HG02981 (cell line): ENCODE data around the gene PLOD3.
"Not testable (repeated sequence)": the region's sequence is repeated elsewhere in the genome, so short reads cannot be mapped to it uniquely, and the experiment has no call there.

ENCODE experiments used
- ATAC-seq: cut with Tn5 transposase; IDR thresholded peaks from one replicate; pipeline ENCODE4 v1.9.1; 2021; ENCODE audit warnings: mild to moderate bottlenecking, moderate library complexity; ENCODE audit not compliant: unreplicated experiment

Gene PLOD3, protein sequence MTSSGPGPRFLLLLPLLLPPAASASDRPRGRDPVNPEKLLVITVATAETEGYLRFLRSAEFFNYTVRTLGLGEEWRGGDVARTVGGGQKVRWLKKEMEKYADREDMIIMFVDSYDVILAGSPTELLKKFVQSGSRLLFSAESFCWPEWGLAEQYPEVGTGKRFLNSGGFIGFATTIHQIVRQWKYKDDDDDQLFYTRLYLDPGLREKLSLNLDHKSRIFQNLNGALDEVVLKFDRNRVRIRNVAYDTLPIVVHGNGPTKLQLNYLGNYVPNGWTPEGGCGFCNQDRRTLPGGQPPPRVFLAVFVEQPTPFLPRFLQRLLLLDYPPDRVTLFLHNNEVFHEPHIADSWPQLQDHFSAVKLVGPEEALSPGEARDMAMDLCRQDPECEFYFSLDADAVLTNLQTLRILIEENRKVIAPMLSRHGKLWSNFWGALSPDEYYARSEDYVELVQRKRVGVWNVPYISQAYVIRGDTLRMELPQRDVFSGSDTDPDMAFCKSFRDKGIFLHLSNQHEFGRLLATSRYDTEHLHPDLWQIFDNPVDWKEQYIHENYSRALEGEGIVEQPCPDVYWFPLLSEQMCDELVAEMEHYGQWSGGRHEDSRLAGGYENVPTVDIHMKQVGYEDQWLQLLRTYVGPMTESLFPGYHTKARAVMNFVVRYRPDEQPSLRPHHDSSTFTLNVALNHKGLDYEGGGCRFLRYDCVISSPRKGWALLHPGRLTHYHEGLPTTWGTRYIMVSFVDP

DNA sequence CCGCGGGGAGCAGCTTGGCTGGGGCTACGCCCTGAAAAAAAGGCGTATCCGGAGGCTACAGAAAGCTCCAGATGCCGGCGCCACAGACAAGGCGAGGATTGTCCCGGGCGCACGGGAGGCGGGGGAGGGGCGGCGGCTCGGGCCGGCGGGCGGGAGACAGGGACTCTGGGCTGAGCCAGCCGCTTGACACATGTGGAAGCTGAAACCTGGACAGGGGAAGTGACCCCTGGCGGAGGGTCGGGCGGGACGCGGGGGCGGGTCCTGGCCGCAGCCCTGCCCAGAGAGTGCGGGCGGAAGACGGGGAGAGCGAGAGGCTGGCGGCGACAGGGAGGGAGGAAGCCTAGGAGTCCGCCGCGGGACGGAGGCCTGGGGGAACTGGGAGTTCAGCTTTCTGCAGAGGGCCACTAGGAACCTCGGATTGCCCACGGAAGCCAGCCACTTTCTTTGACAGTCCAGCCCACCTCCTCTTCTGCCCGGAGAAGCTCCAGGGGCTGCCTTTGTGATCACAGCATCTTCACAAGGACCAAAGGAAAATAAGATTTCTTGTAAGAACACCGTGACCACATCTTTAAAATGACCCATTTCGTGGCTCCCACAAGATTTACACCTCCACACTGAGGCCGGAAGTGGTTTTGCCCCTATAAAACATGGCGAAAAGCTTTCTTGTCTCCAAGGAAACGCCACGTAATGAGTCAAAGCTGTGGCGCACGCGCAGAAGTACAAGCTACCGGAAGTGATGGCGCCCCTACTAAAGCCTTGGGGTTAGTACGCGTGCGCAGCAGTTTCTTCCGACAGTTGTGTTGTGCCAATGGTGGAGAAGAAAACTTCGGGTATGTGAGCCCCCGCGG, at the start of gene PLOD3, which contains the start of gene ZNHIT1:
PLOD3 (minus strand) TSS at position 194 of the 848 bp plus-strand sequence. CDS start 307 bp downstream, outside the sequence.
ZNHIT1 (plus strand) TSS at position 778 of the 848 bp plus-strand sequence; CDS start at position 809, 31 bp downstream.
- peak; percentile 59 for ATAC-seq

DNA sequence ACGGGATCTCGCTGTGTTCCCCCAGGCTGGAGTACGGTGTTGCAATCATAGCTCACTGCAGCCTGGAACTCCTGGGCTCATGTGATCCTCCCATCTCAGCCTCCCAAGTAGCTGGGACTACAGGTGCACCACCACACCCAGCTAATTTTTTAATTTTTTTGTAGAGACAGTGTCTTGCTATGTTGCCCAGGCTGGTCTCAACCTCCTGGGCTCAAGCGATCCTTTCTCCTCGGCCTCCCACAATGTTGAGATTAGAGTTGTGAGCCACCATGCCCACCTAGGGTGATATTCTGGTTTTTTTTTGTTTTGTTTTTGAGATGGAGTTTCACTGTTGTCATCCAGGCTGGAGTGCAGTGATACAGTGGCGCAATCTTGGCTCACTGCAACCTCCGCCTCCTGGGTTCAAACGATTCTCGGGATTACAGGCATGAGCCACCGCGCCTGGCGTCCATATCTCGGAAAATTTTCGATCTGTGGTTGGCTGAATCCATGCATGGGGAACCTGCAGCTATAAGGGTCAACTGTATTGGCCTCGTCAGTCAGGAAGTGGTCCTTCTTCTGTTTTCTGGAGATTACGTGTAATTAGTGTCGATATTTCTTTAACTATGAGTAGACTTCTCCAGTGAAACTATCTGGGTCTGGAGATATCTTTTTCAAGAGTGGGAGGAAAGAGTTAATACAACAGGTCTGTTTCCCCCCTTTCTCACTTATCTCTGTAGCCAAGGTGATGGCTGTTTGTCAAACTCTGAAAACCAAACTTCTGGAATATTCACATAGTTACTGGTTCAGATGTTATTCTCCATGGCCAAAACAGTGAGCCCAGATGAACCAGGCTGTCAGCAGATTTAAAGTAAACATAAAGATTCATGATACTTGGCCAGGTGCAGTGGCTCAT, 48.5 kb upstream of the PLOD3 start:
- ATAC-seq = no peak

DNA sequence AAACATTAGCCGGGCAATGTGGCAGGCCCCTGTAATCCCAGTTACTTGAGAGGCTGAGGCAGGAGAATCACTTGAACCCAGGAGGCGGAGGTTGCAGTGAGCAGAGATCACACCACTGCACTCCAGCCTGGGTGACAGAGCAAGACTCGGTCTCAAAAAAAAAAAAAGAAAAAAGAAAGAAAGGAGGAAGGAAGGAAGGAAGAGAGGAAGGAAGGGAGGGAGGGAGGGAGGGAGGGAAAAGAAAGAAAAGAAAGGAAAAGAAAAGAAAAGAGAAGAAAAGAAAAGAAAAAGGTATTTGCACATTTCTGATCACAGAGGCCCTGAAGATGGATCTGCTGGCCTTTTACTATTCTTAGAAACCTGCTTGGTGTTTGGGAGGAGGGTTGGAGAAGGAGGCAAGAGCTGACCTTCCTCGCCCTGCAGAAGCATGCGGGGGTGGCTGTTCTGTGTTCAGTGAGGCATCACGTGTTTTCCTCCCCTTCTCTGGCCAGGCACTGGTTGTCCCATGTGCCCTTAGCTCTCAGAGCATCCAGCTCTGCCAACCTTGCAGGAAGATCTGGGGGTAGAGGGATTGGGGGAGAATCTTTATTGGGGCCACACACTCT, 46.8 kb upstream of the PLOD3 start:
- ATAC-seq = not testable (repeated sequence)

DNA sequence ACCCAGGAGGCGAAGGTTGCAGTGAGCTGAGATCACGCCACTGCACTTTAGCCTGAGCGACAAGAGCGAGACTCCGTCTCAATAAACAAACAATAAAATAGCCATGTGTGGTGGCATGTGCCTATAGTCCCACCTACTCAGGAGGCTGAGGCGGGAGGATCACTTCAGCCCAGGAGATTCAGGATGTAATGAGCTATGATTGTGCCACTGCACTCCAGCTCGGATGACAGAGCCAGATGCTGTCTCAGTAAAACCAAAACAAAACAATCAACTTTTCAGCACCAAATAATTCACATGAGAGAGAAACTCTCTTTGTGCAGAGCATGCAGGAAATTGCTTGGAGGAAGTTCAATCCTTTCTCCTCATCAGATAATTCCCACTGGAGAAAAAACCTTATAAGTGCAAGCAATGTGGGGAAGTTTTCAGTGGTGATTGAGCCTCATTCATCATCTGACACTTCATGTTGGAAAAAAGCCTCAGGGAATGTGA, 40.9 kb upstream of the PLOD3 start:
- ATAC-seq = no peak

DNA sequence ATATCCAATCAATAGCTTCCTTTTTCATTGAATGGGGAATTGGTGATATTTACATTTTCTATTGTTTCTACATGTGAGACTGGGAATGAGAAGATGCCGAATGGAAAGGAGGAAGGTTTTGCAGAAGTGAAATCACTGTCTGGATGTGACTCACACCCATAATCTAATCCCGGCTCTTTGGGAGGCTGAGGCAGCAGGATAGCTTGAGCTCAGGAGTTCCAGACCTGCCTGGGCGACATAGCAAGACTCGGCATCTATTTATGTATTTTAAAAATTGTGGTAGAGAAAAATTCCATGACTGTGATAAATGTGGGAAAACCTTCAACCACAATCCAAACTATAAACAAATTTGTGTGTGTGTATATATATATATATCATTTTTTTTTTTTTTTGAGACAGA, 38.4 kb upstream of the PLOD3 start:
- ATAC-seq = no peak

DNA sequence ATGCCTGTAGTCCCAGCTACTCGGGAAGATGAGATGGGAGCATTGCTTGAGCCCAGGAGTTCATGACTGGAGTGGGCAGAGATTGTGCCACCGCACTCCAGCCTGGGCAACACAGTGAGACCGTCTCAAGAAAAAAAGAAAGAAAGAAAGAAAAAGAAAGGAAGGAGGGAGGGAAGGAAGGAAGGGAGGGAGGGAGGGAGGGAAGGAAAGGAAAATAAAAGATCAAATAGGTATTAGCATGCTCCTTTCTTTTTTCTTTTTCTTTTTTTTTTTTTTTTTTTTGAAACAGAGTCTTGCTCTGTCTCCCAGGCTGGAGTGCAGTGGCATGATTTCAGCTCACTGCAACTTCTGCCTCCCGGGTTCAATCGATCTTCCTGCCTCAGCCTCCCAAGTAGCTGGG, 35.8 kb upstream of the PLOD3 start:
- not testable (repeated sequence) for ATAC-seq

DNA sequence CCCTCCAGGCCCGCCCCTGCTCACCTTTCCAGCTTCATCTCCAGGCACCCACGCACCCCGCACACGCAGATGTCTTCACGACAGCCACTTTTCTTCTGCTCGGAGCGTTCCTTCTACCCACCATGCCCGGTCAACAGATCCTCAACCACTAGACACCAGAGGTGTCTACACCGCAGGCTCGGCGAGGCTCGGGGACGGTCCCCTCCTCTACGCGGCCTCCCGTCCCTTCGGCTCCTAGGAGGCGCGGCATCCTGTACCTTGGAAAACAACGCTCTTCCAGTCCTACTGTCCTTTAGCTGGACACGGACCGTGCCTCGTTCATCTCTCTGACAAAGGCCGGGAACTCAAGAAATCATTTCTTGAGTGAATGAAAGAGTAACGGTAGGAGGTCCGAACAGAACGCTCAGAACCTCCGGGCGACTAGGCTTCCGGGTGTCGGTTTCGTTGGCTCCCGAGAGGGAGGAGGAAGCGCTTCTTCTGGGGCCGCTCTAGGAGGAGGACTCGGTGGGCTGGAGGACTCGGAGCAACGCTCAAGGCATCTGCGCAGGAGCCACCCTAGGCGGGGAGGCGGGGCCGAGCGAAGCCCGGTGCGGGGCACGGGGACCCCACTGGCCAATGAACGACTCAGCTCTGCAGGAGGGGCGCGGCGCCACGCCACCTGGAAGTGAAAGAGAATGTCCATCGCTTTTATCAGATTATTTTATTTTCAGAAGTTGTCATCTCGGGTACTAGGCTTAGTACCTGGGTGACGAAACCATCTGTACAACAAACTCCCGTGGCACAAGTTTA, 34.7 kb upstream of the PLOD3 start:
- peak; percentile 99 for ATAC-seq

DNA sequence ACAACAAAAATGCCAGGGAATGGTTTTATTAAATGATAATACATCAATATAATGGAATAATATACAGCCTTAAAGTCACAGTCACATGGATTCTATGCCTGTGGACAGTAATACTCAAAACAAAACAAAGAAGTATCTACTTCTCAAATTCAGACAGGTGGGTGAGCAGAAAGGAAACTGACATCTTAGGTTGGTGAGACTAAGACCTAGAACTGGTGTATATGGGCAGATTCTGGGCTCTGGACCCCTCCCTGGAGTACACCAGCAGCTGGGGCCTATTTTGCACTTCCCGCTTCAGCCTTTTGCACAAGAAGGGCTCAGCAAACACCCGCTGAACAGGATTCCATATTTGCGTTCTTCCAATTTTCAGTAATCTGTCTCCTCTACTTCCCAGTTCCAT, 32.9 kb upstream of the PLOD3 start:
- ATAC-seq = no peak

DNA sequence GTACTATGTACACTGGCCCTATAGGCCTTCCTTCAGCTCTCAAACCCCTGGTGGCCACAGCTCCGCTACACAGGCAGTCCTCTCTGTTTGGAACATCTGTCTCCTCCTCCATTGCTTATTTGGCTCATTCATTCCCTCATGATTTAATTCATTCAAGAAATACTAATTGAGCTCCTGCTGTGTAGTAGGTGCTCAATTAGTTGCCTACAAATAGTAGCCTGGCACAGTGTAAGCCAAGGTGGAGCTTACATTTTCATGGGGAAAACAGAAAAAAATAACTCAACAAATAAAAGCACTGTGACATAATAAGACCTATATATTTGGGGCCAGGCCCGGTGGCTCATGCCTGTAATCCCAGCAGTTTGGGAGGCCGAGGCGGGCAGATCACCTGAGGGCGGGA, 30.9 kb upstream of the PLOD3 start:
- no peak for ATAC-seq

DNA sequence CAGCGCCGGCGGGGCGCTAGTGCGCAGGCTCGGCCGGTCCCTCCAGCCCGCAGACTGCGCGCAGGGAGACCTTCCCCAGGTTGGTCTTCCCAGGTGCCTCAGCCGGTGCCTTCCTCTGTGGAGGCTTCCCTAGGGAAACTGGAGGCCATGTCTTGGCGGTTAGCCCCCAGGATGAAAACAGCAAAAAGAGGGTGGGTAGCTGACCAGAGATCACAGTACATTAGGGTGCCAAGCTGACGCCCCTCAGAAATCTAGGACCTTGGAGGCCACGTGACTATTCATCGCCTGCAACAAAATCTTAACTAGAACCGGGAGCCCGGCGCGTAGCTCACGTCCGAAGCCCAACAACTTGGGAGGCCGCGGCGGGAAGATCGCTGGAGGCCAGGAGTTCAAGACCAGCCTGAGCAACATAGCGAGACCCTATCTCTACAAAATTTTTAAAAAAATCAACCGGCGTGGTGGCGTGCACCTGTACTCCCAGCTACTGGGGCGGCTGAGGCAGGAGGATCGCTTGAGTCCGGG, 27.8 kb upstream of the PLOD3 start:
- no peak for ATAC-seq

DNA sequence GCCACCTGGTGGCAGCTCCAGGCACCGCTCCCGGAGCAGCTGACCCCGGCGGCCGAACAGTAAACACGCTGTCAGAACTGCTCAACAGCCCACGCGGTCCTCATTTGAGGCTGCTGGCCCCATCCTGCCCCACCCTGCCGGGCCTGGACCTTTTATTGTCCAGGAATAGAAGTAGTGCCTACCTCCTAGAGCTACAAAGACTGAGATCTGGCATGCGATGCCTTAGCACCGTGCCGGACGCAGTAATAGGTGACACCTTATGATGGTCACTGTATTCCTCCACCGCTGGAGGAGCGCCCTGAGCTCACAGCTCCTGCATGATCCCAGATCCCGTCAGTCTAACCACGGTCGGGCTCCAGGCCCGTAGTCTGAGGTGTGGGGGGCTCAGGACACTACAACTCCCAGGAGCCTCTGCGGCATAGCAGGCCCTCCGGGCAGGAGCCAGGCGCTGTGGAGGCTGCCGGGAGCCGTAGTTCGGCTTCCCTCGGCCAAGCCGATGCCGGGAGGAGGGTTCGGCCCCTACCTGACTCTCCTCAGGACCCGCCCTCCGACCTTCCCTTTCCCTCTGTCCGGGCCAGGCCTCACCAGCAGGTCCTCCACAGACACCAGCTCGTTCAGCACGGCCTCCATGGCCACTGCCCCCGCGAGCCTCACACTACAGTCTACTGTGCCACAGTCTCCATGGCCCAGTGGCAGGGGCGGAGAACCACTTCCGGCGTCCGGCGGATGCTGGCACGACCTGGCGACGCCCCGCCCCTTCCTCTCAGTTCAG, 27.2 kb upstream of the PLOD3 start, which contains the start of gene FIS1:
FIS1 (minus strand) TSS at position 707 of the 772 bp plus-strand sequence; CDS start at position 630, 77 bp downstream.
- peak; percentile 89 for ATAC-seq

DNA sequence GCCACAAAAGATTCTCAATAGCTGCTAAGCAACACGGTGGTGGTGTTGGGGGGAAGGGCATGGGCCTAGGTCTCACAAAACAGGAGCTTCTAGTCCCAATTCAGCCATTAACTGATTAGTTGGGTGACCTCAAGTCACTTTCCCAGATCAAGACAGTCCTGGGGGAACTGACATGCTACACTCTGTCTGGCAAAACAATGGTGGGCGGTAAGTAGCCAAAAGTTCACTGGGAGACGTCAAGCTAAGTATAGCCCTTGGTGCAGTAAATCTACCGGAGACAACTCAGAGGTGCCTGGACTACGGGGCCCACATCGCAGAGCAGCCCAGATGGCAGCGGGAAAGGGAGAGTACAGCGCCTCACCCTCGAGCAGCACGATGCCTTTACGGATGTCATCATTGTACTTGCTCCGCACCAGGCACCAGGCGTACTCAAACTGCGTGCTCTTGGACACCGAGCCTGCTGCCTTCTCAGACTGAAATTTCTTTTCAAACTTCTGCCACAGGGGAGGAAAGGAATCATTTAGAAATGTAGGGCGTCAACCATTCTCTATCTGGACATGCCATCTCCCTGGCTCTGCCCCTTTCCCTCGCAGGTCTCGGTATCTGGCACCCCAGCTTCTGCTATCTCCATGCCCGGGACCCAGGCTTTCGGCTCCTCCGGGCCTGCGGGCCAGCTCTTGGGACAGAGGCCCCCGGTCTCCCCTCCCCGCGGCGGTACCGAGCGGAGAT, 26.4 kb upstream of the PLOD3 start:
- ATAC-seq = no peak

DNA sequence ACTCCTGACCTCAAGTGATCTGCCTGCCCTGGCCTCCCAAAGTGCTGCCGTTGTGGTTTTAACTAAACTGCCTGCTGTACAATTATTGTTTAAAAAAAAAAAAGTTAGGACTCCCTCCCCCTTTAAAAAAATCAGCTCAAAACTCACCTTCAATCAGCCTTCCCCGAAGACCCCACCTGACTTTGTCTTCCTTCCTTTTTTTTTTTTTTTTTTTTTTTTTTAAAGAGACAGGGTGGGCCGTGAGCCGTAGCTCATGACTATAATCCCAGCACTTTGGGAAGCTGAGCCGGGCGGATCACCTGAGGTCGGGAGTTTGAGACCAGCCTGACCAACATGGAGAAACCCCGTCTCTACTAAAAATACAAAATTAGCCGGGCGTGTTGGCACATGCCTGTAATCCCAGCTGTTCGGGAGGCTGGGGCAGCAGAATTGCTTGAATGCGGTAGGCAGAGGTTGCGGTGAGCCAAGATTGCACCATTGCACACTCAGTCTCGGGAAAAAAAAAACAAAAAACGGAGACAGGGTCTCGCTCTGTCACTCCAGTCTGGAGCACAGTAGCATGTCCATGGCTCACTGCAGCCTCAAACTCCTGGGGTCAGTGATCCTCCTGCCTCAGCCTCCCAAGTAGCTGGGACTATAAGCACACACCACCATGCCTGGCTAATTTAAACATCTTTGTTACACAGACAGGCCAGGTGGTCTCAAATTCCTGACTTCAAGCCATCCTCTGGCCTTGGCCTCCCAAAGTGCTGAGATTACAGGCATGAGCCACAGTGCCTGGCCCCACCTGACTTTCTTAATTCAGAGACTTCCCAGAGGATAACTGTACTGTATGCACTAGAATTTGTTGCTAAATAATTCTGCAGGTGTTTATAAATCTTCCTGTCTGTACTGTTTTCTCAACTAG, 24.3 kb upstream of the PLOD3 start:
- ATAC-seq = no peak

DNA sequence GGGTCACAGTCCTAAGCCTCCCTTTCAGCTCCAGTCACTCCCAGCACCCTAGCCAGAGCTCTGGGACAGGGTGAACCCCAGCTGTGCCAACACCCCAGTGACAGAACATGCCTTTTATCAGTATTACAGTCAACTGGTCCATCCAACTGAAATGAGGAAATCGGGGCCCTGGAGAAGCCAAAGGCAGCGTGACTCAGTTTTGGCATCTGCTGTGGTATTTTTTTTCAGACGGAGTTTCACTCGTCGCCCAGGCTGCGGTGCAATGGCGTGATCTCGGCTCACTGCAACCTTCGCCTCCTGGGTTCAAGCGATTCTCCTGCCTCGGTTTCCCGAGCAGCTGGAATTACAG, 23.6 kb upstream of the PLOD3 start:
- no peak for ATAC-seq

DNA sequence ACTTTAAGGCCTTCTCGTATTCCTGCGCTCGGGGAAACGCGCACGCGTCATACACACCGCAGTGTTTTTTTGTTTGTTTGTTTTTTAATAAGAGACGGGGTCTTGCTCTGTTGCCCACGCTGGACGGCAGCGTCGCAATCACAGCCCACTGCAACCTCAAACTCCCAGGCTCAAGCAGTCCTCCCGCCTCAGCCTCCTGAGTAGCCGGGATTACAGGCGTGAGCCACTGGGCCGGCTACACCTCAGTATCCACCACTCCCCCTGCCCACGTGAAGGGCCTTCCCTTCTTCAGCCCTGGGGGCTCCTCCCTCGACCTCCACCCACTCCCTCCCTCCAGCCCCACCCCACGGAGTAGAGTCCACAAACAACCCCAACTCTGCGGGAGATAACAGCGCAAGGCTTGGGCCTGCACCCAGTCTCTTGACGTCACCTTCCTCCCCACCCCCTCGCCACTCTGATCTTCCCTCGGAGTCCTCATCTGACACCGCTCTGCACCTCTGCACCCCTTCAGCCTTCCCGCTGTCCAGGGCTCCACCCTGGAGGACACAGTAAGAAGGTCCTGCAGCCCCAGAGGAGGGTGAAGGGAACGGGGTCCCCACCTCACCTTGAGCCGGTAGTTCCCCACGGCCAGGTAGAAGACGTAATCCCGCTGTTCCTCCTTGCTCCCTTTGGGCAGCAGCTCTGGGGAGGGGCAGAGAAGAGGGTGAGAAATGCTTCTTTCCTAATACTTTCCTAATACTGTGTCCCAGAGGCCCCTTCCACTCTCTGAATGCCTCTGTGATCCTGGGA, 23.0 kb upstream of the PLOD3 start:
- no peak for ATAC-seq

DNA sequence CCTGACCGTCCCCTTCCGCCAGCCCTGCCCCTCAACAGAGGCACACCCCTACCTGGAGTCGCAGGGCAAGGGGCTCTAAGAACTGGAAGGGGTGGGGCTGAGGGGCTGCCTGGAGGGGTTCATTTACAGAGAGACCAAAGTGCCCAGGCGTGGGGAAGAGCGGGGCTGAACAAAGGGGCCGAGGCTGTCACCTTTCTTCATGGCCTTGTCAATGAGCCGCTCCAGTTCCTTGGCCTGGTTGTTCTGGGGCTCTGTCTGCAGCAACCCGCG, 22.5 kb upstream of the PLOD3 start:
- no peak for ATAC-seq
